HEK293 (cell line): ENCODE measurements around the gene ZNF563.

Experiments
- CTCF ChIA-PET: fragments of 350-600 bp; formaldehyde crosslinking; extraction: SDS; loops from one replicate; lab custom pipeline; 2021; ENCODE audit warnings: antibody characterized with exemption; lab: Yijun Ruan, JAX
- POLR2A ChIA-PET: fragments of 300-600 bp; formaldehyde crosslinking; extraction: SDS; loops from one replicate; lab custom pipeline; 2020; ENCODE audit warnings: antibody characterized with exemption, inconsistent platforms; lab: Yijun Ruan, JAX
- H3K27ac ChIP-seq: fragments of 200-500 bp; sonication (Bioruptor generic); 2 replicates; pipeline ENCODE4 v1.5.1; 2014; ENCODE audit warnings: low read depth, low read length, control low read depth, inconsistent platforms; ENCODE audit errors: extremely low read depth
- H3K36me3 ChIP-seq, 2 experiments: fragments of 200-500 bp in 1 of 2; sonication (Bioruptor generic) in 1 of 2; 1 replicate in 1 of 2; 2 replicates in 1 of 2; pipeline ENCODE4 v1.5.1; 2014 to 2017; ENCODE audit warnings: inconsistent platforms in 2 of 2, low read length in 2 of 2; ENCODE audit not compliant: control insufficient read depth in 2 of 2, insufficient read depth in 1 of 2
- H3K4me1 ChIP-seq: fragments of 200-500 bp; sonication (Bioruptor generic); 2 replicates; pipeline ENCODE4 v1.5.1; 2014; ENCODE audit warnings: mild to moderate bottlenecking, low read length, inconsistent platforms; ENCODE audit not compliant: control insufficient read depth, insufficient read depth
- H3K4me3 ChIP-seq: 2 replicates; pipeline ENCODE4 v1.5.1; 2011; ENCODE audit warnings: low read depth, mild to moderate bottlenecking, control low read depth, low read length, moderate library complexity
- H3K9me3 ChIP-seq: fragments of 200-500 bp; sonication (Bioruptor generic); 2 replicates; pipeline ENCODE4 v1.5.1; 2014; ENCODE audit warnings: low read depth, low read length, inconsistent platforms; ENCODE audit not compliant: control insufficient read depth, insufficient read depth
- ATF2 ChIP-seq: fragments of 450-650 bp; formaldehyde crosslinking; IDR thresholded peaks from 2 replicates; pipeline ENCODE4 v1.5.1; 2016; ENCODE audit warnings: missing biosample characterization, missing genetic modification characterization, low read depth
- BCL6B ChIP-seq: fragments of 450-650 bp; formaldehyde crosslinking; IDR thresholded peaks from 2 replicates; pipeline ENCODE4 v1.5.1; 2017; ENCODE audit warnings: missing biosample characterization, missing genetic modification characterization
- INSM2 ChIP-seq: fragments of 450-650 bp; formaldehyde crosslinking; IDR thresholded peaks from 2 replicates; pipeline ENCODE4 v1.5.1; 2016; ENCODE audit warnings: missing biosample characterization, missing genetic modification characterization
- KLF10 ChIP-seq: fragments of 450-650 bp; IDR thresholded peaks from 2 replicates; pipeline ENCODE4 v1.5.1; 2018; ENCODE audit warnings: missing biosample characterization, mild to moderate bottlenecking, missing genetic modification characterization
- PRDM6 ChIP-seq: fragments of 450-650 bp; formaldehyde crosslinking; IDR thresholded peaks from 2 replicates; pipeline ENCODE4 v1.5.1; 2017; ENCODE audit warnings: missing biosample characterization, missing genetic modification characterization
- ZNF132 ChIP-seq: fragments of 450-650 bp; formaldehyde crosslinking; IDR thresholded peaks from 2 replicates; pipeline ENCODE4 v1.5.1; 2017; ENCODE audit warnings: missing biosample characterization, missing genetic modification characterization, borderline replicate concordance
- ZNF2 ChIP-seq: fragments of 450-650 bp; formaldehyde crosslinking; IDR thresholded peaks from 2 replicates; pipeline ENCODE4 v1.5.1; 2016; ENCODE audit warnings: missing biosample characterization, missing genetic modification characterization
- ZNF202 ChIP-seq: fragments of 450-650 bp; formaldehyde crosslinking; IDR thresholded peaks from 2 replicates; pipeline ENCODE4 v1.5.1; 2016; ENCODE audit warnings: missing biosample characterization, missing genetic modification characterization, borderline replicate concordance
- ZNF248 ChIP-seq: fragments of 450-650 bp; formaldehyde crosslinking; IDR thresholded peaks from 2 replicates; pipeline ENCODE4 v1.5.1; 2017; ENCODE audit warnings: missing biosample characterization, missing genetic modification characterization
- ZNF549 ChIP-seq: fragments of 450-650 bp; IDR thresholded peaks from 2 replicates; pipeline ENCODE4 v1.5.1; 2018; ENCODE audit warnings: missing biosample characterization, missing genetic modification characterization, mild to moderate bottlenecking, inconsistent platforms, moderate library complexity
- ZNF560 ChIP-seq: fragments of 450-650 bp; formaldehyde crosslinking; IDR thresholded peaks from 2 replicates; pipeline ENCODE4 v1.5.1; 2017; ENCODE audit warnings: missing biosample characterization, missing genetic modification characterization, borderline replicate concordance
- ZNF571 ChIP-seq: fragments of 450-650 bp; formaldehyde crosslinking; IDR thresholded peaks from 2 replicates; pipeline ENCODE4 v1.5.0; 2017; ENCODE audit warnings: missing biosample characterization, missing genetic modification characterization
- ZNF621 ChIP-seq: fragments of 450-650 bp; formaldehyde crosslinking; IDR thresholded peaks from 2 replicates; pipeline ENCODE4 v1.5.1; 2017; ENCODE audit warnings: missing biosample characterization, missing genetic modification characterization
- ZNF645 ChIP-seq: fragments of 450-650 bp; formaldehyde crosslinking; IDR thresholded peaks from 2 replicates; pipeline ENCODE4; 2016; ENCODE audit warnings: missing biosample characterization, missing genetic modification characterization
- ZNF777 ChIP-seq: fragments of 450-650 bp; formaldehyde crosslinking; IDR thresholded peaks from 2 replicates; pipeline ENCODE4 v1.5.1; 2017; ENCODE audit warnings: missing biosample characterization, missing genetic modification characterization, borderline replicate concordance

Gene ZNF563

GRCh38 chr19:12284226-12284625, 49.2 kb downstream of the ZNF563 start:
- H3K9me3 ChIP-seq, result peaks cover 2% of the 10 kb centered on the region; the same call in 1 of the 2 replicates

GRCh38 chr19:12278713-12279112, 54.7 kb downstream of the ZNF563 start:
- ChIA-PET POLR2A (no interaction called here), CTCF (no interaction called here)
- H3K4me3 ChIP-seq, result no peak overlapping the region
- H3K9me3 ChIP-seq, result no peaks in the 10 kb centered on the region
- no peak overlapping the region for H3K27ac ChIP-seq
- peaks cover 0 to 27% of the 10 kb centered on the region in 2 experiments; a peak in 1 of 3 replicates for H3K36me3 ChIP-seq
- TF ChIP-seq KLF10 (tag by site-specific recombination) (no peak), ZNF2 (tag by site-specific recombination) (no peak), ZNF621 (tag by site-specific recombination) (no peak), ZNF560 (tag by site-specific recombination) (no peak)
- TF ChIP-seq, all 188 proteins: peak for 0
- H3K4me1 ChIP-seq, result no peaks in the 10 kb centered on the region

More at GRCh38 chr19:12284226-12284625, 49.2 kb downstream of the ZNF563 start:
- H3K27ac ChIP-seq, result no peak overlapping the region
- no peak for TF ChIP-seq INSM2 (tag by site-specific recombination)
- no peak for TF ChIP-seq ZNF549 (tag by site-specific recombination)
- TF ChIP-seq ZNF777 (tag by site-specific recombination), result no peak
- no peak for TF ChIP-seq ZNF571
- no peak for TF ChIP-seq ZNF202 (tag by site-specific recombination)
- TF ChIP-seq ZNF645 (tag by site-specific recombination), result no peak
- no peak for TF ChIP-seq ATF2
- TF ChIP-seq ZNF132 (tag by site-specific recombination), result no peak
- no peak for TF ChIP-seq PRDM6 (tag by site-specific recombination)
- no peak for TF ChIP-seq ZNF2 (tag by site-specific recombination)
- TF ChIP-seq BCL6B (tag by site-specific recombination), result no peak
- no peak for TF ChIP-seq ZNF248 (tag by site-specific recombination)
- ChIA-PET CTCF (no interaction called here), POLR2A (no interaction called here)
- no peaks in the 10 kb centered on the region for H3K4me1 ChIP-seq
- H3K36me3 ChIP-seq, result peaks cover 0 to 8% of the 10 kb centered on the region in 2 experiments; a peak in 2 of 3 replicates
- H3K4me3 ChIP-seq, result no peak overlapping the region
